GM12878 (cell line): ENCODE results near the gene PHF14.

Experiments used
- E4F1 ChIP-seq: fragments of 450-650 bp; IDR thresholded peaks from 2 replicates; pipeline ENCODE4 v1.6.1; 2018; ENCODE audit warnings: borderline replicate concordance, mild to moderate bottlenecking; ENCODE audit not compliant: partially characterized antibody
- EP300 ChIP-seq, 2 experiments: fragments of 150-350 bp in 1 of 2; IDR thresholded peaks; 2 replicates each; pipeline ENCODE4 v1.6.1; 2011 to 2012; ENCODE audit warnings: low read depth in 2 of 2, low read length in 2 of 2, borderline replicate concordance in 1 of 2, improper control_type of control experiment in 1 of 2, inconsistent platforms in 1 of 2; ENCODE audit not compliant: control insufficient read depth in 1 of 2
- NFYB ChIP-seq: IDR thresholded peaks from 2 replicates; pipeline ENCODE4 v1.6.1; 2011; ENCODE audit warnings: low read depth, mild to moderate bottlenecking, low read length, improper control_type of control experiment, moderate library complexity; ENCODE audit not compliant: insufficient read depth
- POLR2A ChIP-seq: IDR thresholded peaks from 2 replicates; pipeline ENCODE4 v1.6.1; 2011; ENCODE audit warnings: low read depth, mild to moderate bottlenecking, low read length
- POLR2AphosphoS5 ChIP-seq: IDR thresholded peaks from 2 replicates; pipeline ENCODE4 v1.6.1; 2011; ENCODE audit warnings: mild to moderate bottlenecking, low read length, inconsistent platforms
- REST ChIP-seq: IDR thresholded peaks from 2 replicates; pipeline ENCODE4 v1.6.1; 2012; ENCODE audit warnings: mild to moderate bottlenecking, low read depth, low read length
- SIN3A ChIP-seq: IDR thresholded peaks from 2 replicates; pipeline ENCODE4 v1.6.1; 2012; ENCODE audit warnings: low read depth, low read length, improper control_type of control experiment

GRCh38 chr7:11207565-11207964 is 233.9 kb downstream of the PHF14 start:
- TF ChIP-seq POLR2A: no peak
- no peak for TF ChIP-seq POLR2AphosphoS5
- TF ChIP-seq E4F1: no peak
- no peak for TF ChIP-seq REST
- TF ChIP-seq SIN3A: no peak
- TF ChIP-seq NFYB: no peak
- no peak for TF ChIP-seq EP300 (IDR thresholded peaks at IDR 0.05; ENCODE audit: borderline replicate concordance in 1 of 2, control insufficient read depth in 1 of 2, low read depth in 2 of 2, low read length in 2 of 2)
